Measurements from ENCODE around the gene PDZRN3.

The PDZRN3 gene

DNA sequence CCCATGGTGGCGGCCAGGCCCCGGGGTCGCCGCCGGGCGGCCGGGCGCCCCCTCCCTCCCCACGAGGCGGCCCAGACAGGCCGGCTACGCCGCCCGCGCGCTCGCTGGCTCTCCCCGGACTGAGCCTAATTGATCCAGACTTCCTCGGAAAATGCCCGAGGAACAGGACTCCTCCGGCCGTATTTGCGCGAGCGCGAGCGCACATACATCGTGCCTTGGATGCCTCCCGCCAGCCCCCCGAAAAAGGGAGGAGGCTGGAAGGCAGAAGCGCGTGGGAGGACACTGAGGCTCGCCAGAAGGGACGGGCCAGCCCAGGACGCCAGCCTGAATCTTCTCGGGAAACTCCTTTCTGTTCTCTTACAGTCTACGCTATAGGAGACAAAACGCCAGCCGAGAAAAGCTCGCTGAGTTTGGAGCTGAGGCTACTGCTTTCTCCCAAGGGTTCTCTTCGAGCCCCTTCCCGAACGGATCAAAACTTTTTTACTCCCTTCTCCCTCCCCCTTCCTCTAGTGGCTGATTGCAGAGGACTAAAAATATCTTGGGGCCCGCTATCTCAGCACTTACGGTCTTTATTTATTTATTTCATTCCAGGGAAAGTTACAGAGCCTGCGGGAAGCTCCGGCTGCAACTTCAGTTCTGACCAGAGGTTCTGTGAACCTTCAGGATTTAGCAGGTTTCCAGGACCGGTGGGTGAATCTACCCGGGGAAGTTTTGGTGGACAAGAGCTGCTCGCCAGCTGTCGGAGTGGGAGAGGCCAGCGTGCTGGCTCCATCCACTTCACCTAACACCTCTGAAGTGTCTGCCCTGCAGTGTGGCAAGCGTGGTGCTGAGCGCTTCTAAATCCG is at the start of gene PDZRN3:
TSS of gene PDZRN3 (minus strand) at position 121 of the 845 bp plus-strand sequence.
- DNase-seq (ENCODE audit: low read depth in 2 of 2): no peak

DNA sequence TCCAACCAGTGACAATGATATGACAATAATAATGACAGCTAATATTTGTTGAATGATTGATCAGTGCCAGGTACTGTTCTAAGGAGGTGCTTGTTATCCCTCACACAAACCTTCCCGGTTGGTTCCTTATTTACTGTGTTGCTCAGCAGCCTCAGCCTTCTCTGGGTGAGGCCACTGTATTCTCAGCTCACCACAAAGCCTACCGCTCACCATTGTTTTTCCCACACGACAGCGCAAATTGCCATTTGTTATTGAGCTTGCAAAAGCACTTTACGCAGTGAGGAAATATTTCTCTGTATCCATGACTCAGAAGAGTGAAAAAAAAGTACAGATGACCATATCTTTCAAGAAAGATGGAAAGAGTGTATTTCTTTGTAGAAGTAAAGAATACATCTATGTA is 49.5 kb upstream of the PDZRN3 start:
- no peak for DNase-seq (ENCODE audit: low read depth in 2 of 2)

DNA sequence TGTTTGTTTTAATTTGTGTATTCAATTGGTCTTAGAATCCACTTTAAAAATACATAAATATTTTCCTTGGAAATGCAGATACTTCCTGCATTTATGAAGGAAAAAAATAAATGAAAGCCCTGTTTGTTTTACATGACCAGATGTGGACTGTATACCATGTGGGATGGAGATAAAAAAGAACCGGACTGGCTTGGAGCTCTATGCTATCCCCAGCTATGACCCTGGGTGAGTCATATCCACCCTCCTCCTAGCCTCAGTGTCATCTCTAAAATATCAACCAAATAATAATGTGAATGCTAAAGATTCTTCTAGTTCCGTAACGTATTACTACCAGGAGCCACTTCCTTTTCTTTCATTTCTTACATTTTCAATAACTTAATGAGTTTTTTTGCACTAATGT is 44.5 kb upstream of the PDZRN3 start:
- no peak for DNase-seq (ENCODE audit: low read depth in 2 of 2)

DNA sequence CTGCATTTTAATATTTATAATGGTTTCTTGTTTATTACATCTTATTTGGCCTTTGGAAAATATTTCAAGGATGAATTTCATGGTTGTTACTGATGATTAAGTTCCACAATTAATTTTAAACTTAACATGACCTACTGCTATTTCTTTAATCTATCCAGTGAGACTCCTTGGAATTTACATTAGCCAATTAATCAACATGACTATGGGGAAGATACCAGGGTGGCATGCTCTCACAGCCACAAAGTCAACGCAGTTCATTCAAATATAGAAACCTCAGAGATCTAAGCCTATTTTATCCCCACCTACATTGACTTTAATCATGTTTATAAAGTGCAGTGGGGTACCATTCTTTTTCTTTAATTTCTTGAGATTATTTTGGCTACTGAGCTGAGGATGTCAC is 43.6 kb upstream of the PDZRN3 start:
- no peak for DNase-seq (ENCODE audit: low read depth in 2 of 2)

DNA sequence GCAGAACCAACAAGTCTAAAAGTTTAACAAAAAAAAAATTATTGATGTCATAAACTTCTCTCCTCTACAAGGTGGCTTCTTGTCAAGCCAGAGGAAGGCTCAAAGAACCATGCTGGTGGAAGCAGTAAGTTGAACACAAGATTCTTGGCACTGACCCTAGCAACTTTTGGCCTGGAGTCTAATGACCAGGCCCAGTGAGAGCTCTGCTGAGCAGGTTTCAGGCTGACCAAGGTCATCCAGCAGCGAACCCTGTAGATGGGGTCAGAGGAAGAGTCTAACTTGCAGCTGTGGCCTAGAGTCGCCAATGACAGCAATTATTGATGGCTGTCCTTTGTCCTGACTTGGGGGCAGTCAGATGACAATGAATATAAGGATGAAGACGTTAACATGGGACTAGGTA is 43.1 kb upstream of the PDZRN3 start:
- DNase-seq (ENCODE audit: low read depth in 2 of 2): no peak

DNA sequence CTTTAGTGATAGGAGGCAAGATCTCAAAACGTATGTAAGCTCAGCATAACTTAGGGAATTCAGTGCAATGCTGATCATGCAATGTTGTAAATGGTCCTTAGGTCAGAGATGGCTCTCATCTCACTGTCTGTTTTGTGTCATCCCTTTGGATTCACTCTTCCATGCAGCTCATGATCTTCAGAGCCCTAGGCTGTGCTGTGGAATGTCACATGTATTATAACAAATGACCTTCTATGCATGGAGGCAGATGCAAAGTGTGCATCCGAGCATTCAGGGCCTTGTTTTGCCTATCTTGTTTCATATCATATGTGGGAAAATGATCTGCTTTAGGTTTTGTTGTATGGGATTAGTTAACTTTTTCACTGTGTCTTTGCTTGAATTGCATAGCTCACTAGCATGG is 40.5 kb upstream of the PDZRN3 start:
- no peak for DNase-seq (ENCODE audit: low read depth in 2 of 2)

DNA sequence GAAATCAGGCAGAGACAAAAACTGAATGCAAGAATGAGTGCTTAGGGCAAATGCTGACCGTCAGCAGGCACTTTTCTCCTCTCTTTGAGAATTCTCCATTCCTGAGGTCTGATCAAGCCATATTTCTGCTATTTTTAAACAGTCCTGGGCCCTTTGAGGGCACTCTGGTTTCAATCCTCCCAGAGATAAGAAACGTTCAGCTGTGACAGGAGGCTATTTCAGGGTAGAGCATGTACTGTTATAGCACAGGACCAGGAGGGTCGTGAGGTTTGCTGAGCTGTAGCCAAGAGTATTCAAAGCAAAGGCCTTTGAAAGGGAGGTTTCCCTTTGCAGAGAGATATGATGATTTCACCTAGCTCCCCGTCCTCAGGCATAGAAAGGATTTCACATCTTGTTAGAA is 39.6 kb upstream of the PDZRN3 start:
- no peak for DNase-seq (ENCODE audit: low read depth in 2 of 2)

DNA sequence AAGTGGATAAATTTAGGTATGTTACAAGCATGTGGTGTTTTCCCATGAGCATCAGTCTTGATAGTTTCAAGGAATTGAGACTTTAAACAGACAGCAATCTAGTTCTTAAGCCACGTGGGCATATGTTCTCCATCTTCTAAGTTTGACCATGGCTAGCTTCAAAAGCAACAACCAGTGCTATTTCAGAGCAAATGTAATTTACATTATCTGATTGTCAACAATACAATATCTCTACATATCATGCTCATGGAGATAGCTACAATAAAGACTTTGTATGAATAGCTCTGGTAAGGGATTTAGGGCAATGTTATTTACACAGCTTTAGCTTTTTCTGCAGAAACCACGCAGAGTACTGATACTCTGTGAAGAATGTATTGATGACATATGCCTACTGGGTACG is 38.8 kb upstream of the PDZRN3 start:
- DNase-seq (ENCODE audit: low read depth in 2 of 2): no peak

DNA sequence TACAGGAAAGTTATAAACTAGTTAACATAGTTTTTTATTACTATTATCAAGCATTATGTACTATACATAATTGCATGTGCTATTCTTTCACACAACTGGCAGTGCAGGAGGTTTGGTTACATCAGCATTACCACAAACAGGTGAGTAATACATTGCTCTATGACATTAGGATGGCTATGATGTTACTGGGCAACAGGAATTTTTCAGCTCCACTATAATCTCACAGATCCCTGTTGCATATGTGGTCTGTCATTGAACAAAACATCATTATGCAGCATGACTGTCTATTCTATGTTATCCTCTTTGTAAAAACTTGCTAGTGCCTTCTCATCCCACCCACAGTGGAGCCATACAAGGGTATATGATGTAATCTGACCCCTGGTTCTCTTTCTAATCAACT is 36.5 kb upstream of the PDZRN3 start:
- no peak for DNase-seq (ENCODE audit: low read depth in 2 of 2)

DNA sequence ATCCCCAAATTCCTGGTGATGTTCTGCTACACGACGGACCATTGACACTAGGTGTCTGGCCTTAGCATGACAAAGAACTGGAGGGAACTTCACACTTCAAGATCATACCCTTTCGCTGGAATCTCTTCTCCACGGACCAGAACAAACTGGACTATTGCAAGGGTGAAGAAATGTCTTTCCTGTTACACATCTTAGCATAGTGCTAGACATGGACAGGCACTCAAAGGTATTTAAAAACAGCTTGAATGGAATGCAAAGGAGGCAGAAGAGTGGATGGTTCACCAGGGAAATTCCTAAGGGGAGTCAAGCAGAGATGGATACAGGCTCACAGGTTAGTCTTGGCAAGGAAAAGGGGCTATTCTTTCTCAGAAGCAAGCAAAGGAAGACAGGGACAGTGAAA is 33.5 kb upstream of the PDZRN3 start:
- DNase-seq (ENCODE audit: low read depth in 2 of 2): no peak

DNA sequence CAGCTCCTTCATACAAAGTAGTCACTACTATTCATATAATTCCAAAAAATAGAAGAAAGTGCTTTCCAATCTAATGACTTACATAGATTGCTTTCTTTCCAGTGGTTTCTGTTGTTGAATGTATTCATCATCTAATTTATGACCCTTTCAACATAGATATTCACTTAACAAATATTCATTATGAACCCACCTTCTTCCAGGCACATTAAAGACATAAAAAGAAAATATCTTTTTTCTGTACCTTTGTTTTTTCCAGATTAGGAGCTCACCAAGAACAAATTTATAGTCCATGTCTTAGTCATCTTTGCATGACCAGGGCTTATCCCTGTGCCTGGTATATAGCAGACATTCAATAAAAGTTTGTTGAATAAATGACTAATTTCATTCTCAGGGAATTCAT is 32.4 kb upstream of the PDZRN3 start:
- DNase-seq (ENCODE audit: low read depth in 2 of 2): no peak

DNA sequence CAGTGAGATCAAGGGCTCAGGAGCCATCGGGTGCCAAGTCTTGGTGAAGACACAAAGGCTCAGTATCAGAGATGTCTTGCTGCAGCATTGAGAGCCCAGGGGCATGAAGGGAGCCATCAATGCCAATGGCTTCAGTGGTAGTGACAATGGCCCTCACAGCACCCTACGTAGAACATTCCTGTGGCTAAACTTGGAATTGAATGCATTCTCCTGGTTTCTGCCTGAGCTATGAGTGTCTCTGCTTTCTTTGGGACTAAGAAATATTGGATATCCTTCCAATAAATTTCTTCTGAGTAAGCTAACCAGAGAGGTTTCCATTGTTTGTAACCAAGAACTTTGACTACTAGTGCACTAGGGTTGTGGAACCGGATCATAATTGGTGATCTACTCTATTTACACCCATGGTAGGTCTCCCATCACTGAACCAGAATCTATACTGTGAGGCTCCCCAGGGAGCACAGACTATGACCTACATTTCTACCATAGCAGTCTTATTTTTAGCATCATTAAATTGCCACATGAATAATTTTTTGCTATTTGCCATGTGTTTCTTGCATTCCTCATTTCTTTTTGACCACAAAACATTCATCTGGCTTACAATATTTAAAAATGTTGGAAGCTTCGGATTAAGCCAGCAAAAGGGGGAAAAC is 31.6 kb upstream of the PDZRN3 start:
- no peak for DNase-seq (ENCODE audit: low read depth in 2 of 2)

DNA sequence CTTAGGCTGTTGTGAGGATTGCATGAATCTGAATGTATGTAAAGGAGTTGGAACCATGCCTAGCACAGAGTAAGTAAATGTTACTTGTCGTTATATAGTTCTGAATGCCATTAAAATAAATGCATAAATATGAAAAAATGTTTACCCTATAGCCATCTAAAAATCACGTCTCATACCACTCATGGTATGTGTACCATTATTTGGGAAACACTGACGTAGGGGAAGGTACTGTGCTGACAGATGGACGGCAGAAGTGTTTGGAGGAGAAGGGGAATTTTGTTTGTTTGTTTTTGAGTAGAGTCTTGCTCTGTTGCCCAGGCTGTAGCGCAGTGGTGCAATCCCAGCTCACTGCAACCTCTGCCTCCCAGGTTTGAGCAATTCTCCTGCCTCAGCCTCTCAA is 30.5 kb upstream of the PDZRN3 start:
- DNase-seq (ENCODE audit: low read depth in 2 of 2): no peak

DNA sequence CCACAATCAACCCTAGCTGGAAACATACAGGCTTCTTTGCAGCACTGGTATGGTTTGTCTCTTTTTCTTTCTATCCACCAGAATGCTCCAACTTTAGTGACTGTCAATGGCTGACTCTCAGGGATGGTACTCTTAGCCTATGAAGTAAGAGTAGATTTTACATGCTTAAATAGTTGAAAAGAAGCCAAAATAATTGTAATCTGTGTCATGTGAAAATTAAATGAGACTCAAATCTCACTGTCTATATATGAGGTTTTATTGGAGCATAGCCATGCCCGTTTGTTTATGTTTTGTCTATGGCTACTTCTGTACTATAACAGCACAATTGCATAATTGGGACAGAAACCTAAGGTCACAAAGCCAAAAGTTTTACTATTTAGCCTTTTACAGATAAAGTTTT is 29.1 kb upstream of the PDZRN3 start:
- no peak for DNase-seq (ENCODE audit: low read depth in 2 of 2)

DNA sequence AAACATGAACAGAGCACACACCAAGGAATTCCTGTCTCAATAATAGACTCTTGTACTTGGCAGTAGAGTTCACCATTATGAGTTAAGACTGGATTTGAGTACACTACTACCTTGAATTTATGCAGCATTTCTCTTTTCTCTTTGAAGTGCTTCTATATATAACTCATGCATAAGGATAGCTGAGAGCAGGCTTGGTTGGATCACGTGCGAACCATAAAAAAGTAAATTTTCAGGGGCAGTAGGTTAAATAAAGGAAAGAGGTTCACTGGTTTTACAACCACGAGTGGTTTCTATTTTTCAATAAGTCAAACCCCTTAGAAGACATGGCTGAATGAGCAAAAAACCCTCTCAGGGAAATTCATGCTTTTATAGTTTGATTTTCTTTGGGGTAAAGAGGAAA is 28.6 kb upstream of the PDZRN3 start:
- DNase-seq (ENCODE audit: low read depth in 2 of 2): no peak

DNA sequence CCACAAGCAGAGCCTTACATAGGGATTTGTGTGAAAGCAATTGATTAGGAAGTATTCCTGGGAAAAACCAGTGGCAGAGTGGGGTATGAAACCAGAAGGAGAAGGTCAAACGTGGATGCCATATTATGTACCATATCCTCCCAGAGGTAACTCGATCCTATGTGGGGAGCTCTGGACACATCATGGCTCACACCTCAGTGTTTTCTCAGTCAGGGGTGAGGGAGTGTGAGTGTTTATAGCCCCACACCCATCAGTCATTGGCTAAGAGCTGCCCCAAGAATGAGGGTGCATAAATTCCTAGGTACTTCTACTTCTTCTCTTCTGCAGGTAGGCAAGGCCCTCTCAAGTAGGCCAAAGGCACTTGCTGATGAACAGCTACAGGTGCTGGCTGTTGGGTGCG is 28.2 kb upstream of the PDZRN3 start:
- DNase-seq (ENCODE audit: low read depth in 2 of 2): no peak

DNA sequence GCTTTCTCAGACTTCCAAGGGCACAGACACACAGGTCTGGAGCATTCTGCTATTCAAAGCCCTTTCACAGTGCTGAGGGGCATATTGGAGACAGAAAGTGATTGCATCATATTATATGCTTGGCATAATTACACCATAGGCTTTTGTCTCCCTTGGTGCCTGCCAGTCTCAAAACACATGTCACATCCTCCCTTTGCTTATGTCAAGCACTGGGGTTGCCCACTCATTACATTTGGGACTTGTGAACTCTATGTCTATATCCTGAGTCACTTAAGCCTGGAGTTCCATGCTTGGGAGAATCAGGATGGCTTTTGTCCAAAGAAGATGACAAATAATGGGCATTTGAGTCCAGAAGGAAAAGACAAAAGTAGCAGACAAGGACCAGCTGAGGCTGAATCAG is 12.3 kb upstream of the PDZRN3 start:
- DNase-seq (ENCODE audit: low read depth in 2 of 2): no peak

DNA sequence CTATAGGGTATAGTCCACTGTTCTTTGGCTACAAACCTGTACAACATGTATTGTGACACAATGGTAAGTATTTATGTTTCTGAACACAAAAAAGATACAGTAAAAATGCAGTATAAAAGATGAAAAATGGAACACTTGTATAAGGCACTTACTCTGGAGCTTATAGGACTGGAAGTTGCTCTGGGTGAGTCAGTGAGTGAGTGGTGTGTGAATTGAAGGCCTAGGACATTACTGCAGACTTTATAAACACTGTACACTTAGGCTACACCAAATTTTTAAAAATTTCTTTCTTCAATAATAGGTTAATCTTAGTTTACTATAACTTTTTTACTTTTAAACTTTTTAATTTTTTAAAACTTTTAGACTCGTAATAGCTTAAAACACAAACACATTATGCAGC is 10.5 kb upstream of the PDZRN3 start:
- DNase-seq (ENCODE audit: low read depth in 2 of 2): no peak

DNA sequence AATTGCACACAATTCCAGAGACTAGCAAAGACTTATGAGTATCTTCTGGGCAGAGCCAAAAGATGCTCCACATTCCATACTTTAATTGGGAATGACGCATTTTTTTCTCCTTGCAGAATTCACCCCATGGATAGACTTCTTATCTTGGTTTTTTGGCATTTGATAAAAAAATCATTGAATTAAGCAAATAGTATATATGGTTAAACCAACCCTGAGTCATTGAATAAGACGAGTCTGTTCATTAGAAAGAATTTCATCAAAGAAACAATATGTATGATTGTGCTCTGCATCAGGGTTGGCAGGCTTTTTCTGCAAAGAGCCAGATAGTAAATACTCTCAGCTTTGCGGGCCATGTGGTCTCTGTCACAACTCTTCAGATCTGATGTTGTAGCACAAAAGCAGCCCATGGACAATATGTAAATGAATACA is 9.2 kb upstream of the PDZRN3 start:
- DNase-seq (ENCODE audit: low read depth in 2 of 2): no peak

DNA sequence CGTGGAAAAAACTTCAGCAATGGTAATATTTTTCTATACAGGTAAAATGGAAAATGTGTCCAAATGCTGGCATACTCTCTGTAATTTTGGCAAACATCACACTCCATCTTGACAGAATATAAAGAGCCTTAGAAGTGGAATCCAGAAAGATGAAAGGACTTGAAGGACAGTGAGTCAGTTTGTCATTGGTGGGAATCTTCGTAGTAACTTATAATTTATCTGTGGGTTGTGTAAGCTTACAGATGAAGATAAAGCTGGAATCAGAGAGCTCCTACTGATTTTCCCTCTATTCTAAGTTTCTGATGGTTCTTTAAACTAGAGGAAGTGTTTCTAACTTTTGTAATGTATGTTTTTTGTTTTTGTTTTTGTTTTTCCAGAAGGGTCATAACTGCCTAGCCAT is 8.7 kb upstream of the PDZRN3 start:
- no peak for DNase-seq (ENCODE audit: low read depth in 2 of 2)

DNA sequence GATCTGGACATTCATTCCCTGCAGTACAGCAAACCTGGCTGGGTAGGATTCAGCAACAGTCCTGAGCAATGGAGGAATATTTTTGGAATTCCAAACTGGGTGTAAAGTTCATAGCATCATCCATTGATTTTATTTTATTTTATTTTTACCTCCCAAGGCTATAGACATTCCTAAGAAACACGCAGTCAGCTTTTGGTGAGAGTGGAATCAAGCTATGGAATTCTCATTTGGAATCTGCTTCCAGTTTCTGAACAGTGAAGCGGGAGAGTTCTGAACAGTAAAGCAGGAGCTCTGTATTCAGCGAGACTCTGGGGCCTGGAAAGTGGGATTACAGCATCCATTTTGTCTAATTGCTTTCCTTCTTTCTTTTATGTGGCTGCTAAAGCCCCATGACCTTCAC is 1.4 kb upstream of the PDZRN3 start:
- no peak for DNase-seq (ENCODE audit: low read depth in 2 of 2)

DNA sequence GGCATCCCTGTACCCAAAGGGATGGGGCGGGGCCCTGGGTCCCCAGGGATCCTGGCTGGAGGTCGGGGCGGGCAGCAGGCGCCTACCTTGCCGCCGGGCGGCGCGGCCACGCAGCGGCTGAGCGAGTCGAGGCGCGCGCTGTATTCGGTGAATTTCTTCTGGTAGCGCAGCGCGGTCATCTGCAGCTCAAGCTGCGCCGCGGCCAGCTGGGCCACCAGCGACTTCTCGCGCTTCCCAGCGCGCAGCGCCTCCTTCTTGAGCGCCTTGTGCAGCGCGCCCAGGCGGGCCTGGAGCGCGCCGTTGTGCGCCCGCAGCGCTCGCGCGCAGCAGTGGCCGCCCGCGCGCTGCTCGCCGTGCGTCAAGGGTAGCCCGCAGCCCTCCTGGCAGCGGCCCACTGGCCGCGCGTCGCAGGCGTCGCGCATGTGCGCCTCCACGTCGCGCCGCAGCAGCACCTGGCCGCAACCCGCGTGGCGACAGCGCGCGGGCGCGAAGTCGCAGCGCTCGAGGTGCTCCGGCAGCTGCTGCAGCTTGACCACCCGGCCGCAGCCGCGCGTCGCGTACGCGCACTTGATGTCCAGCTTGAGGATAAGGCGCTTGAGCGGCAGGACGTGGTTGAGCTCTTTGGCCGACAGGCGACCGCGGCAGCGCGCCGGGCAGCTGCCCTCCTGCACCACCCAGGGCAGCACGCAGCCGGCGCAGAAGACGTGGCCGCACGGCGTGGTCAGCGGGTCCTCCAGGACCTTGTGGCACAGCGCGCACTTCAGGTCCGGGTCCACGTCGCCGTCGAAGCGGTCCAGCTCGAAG is 522 bp downstream of the PDZRN3 start:
- DNase-seq (ENCODE audit: low read depth in 2 of 2): no peak

DNA sequence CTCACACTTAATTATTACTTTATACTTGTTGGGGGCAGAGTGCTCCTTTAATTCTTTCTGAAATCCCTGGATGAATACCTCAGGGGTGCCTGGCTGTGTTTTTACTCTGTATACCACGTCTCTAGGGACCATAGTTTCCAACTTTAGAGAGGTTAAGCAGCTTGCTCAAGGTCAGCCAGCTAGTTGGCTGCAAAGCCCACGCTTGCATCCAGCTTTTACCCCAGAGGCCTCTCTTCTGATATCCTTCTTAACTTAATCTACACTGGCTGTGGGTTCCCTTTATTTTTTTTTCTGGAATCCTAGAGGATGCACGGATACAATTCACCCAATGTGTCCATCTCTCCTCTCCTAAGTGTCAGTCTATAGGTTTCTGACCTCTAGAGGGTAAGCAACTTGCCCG is 1.4 kb downstream of the PDZRN3 start:
- DNase-seq (ENCODE audit: low read depth in 2 of 2): no peak

Data from stimulated activated CD8-positive, alpha-beta memory T cell treated with anti-CD3 and anti-CD28 coated beads, Interleukin-2, amount 100 ng/mL, for 1 hour (primary cell).